Measurements from ENCODE around the gene SDC4. TPM values are rescaled to one million over a fixed set of nuclear protein-coding genes. Genes with fewer than 3 reads are reported as not detected.

The SDC4 gene
- total and polyA plus RNA-seq, 8 donors = 27.4 to 343 (median 80.1) TPM

DNA sequence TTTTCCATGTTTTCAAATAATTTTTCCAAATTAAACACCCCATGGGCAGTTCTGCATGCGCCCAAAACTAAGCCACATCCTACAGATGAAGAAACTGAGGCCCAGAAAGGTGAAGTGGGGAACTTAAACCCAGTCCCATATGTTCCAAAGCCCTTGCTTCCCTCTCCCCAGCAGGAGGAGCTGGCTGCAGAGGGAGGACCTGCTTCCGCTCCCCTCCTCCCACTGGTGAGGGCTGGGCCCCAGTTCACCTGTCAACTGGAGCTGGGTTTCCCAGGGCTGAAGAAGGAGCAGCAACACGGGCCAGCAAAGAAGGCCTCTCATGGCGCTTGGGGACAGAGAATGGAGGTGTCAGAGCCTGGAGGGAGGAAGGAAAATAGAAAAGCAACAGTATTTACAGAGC lies 43.0 kb downstream of the SDC4 start:
- intact Hi-C loops (cut with DNase I; ENCODE audit: low total_unique reads) = no loop called here
- H3K36me3 ChIP-seq = no peaks in the 10 kb centered on the region
- peaks cover 0 to 78% (median 28%) of the 10 kb centered on the region in 3 donors for H3K27me3 ChIP-seq
- H3K4me1 ChIP-seq = peaks cover 5 to 16% (median 9%) of the 10 kb centered on the region in 4 donors
- TF ChIP-seq POLR2A (IDR thresholded peaks at IDR 0.05) = no peak
- H3K9me3 ChIP-seq = no peaks in the 10 kb centered on the region
- no peak overlapping the region for H3K27ac ChIP-seq
- H3K4me3 ChIP-seq = no peak overlapping the region
- 53 to 72% (median 59%) methylated on average over 4 of the region's 4 CpGs for WGBS, 5 donors
- peak in 1 of 2 donors; percentile 49 for DNase-seq

DNA sequence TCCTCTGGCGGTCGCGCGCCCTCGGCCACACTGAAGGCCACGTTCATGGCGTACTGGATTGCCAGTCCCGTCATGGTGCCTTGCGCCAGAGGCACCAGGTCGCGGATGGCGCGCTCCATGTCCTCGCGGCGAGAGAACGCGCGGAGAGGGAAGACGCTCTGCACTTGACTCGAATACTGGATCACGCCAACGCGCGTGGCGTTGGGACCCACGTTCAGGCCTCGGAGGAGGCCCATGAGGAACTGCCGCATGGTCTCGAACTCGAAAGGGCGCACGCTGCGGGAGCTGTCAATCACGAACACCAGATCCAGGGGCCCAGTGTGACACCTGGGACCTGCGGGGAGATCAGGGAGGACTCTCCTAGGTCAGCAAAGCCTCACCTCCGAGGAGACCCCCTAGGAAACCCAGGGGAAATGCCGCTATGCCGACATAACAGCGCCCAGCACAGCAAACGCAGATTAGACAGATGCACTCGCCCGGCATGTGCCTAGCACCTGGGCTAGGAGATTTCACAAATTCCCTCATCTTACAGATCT lies 43.7 kb downstream of the SDC4 start:
- no peak overlapping the region for H3K4me3 ChIP-seq
- no peak for DNase-seq
- peaks cover 0 to 75% (median 28%) of the 10 kb centered on the region in 3 donors for H3K27me3 ChIP-seq
- H3K36me3 ChIP-seq = no peaks in the 10 kb centered on the region
- 62 to 81% (median 76%) methylated on average over 35 to 43 of the region's 43 CpGs for WGBS, 5 donors
- intact Hi-C loops (cut with DNase I; ENCODE audit: low total_unique reads) = no loop called here
- H3K4me1 ChIP-seq = peaks cover 5 to 16% (median 9%) of the 10 kb centered on the region in 4 donors
- no peak overlapping the region for H3K27ac ChIP-seq
- TF ChIP-seq POLR2AphosphoS5 (IDR thresholded peaks at IDR 0.05) (no peak), EP300 (IDR thresholded peaks at IDR 0.05) (no peak), POLR2A (IDR thresholded peaks at IDR 0.05) (no peak)
- TF ChIP-seq, protein P1, sequence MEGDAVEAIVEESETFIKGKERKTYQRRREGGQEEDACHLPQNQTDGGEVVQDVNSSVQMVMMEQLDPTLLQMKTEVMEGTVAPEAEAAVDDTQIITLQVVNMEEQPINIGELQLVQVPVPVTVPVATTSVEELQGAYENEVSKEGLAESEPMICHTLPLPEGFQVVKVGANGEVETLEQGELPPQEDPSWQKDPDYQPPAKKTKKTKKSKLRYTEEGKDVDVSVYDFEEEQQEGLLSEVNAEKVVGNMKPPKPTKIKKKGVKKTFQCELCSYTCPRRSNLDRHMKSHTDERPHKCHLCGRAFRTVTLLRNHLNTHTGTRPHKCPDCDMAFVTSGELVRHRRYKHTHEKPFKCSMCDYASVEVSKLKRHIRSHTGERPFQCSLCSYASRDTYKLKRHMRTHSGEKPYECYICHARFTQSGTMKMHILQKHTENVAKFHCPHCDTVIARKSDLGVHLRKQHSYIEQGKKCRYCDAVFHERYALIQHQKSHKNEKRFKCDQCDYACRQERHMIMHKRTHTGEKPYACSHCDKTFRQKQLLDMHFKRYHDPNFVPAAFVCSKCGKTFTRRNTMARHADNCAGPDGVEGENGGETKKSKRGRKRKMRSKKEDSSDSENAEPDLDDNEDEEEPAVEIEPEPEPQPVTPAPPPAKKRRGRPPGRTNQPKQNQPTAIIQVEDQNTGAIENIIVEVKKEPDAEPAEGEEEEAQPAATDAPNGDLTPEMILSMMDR (IDR thresholded peaks at IDR 0.05) = no peak
- no peaks in the 10 kb centered on the region for H3K9me3 ChIP-seq

DNA sequence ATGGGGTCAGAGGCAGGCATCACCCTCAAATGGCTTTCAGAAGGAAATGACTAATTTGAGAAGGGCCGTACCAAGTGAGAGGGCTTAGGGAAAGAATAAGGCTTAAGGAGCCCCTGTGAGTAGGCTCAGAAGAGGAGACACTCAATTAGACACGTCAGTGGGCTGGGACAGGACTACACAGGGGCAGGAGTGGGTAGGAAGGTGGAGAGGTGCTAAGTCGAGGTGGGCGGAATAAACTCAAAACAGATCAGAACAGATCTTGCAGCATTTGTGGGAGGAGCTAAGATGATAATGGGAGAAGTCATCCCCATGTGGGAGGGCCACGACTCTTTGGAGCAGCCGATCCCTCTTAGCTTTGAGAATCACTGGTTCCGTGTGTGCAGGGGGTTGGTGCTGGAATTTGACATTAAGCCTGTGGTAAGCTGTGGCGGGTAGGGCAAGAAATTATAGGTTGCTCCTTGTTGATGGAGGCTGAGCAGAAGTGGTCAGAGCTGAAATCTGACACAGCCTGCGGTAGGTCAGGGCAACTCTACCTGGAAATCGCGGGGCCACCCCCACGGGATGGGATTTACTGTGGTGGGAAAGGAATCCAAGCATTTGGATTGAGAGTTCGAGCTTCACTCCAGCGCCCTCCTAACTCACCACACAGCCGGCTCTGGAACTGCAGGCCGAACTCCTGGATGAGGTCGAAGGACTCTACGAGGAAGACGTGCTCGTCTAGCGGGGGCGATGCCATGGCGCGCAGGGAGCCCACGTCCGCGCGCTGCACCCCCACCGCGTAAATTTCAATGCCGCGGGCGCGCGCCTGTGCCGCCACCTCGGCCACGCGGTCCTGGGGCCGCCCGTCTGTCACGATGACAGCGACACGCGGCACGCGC lies 44.4 kb downstream of the SDC4 start:
- intact Hi-C loops (cut with DNase I; ENCODE audit: low total_unique reads) = no loop called here
- no peak for DNase-seq
- H3K27me3 ChIP-seq = peaks cover 0 to 71% (median 28%) of the 10 kb centered on the region in 3 donors

DNA sequence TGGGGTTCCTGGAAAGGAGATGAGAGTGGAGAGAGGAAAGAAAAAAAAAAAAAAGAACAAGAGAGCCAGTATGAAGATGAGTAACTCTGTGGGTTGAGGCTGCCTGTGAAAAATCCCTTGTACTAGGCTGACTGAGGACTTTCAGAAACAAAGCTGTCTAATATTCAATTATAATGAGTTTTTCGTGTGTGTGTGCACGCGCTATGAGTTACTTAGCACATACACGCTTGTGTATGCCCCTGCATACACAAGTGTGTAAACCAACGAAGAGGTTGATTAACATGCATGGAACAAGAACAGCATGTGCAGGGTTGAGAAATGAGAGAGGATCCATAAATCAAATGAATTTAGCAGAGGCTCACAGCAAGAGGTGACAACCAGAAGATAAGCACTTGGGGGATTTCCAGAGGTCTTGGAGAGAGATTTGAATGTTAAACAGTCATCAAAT lies 46.4 kb downstream of the SDC4 start:
- WGBS, 5 donors = 68 to 93% (median 76%) methylated on average over 5 of the region's 5 CpGs
- Histone ChIP-seq H3K4me3 (no peak overlapping the region), H3K27me3 (peaks cover 0 to 68% (median 18%) of the 10 kb centered on the region in 3 donors), H3K36me3 (no peaks in the 10 kb centered on the region), H3K4me1 (peaks cover 5 to 8% (median 7%) of the 10 kb centered on the region in 4 donors), H3K9me3 (no peaks in the 10 kb centered on the region), H3K27ac (no peak overlapping the region)
- DNase-seq = no peak
- TF ChIP-seq, protein P1 (IDR thresholded peaks at IDR 0.05) = no peak
- no peak for TF ChIP-seq POLR2A (IDR thresholded peaks at IDR 0.05)
- TF ChIP-seq EP300 (IDR thresholded peaks at IDR 0.05) = no peak
- TF ChIP-seq POLR2AphosphoS5 (IDR thresholded peaks at IDR 0.05) = no peak
- intact Hi-C loops (cut with DNase I; ENCODE audit: low total_unique reads) = no loop called here

More for the DNA sequence above, 44.4 kb downstream of the SDC4 start:
- no peak overlapping the region for H3K4me3 ChIP-seq
- H3K9me3 ChIP-seq = no peaks in the 10 kb centered on the region
- H3K27ac ChIP-seq = no peak overlapping the region
- no peaks in the 10 kb centered on the region for H3K36me3 ChIP-seq
- TF ChIP-seq, protein P1 (IDR thresholded peaks at IDR 0.05) = no peak
- TF ChIP-seq POLR2AphosphoS5 (IDR thresholded peaks at IDR 0.05) = no peak
- TF ChIP-seq EP300 (IDR thresholded peaks at IDR 0.05) = no peak
- no peak for TF ChIP-seq POLR2A (IDR thresholded peaks at IDR 0.05)
- peaks cover 5 to 16% (median 9%) of the 10 kb centered on the region in 4 donors for H3K4me1 ChIP-seq
- WGBS, 5 donors = 35 to 64% (median 61%) methylated on average over 20 to 47 of the region's 47 CpGs

All from stomach (tissue), 9 donors.